ES-I3 (cell line): ENCODE measurements around the gene PHACTR1.

ENCODE experiments used
- H3K36me3 ChIP-seq: 2 replicates; pipeline ENCODE4 v1.6.1; 2013; ENCODE audit warnings: mild to moderate bottlenecking, low read length, control low read depth, moderate library complexity; ENCODE audit not compliant: insufficient read depth
- H3K4me1 ChIP-seq: 2 replicates; pipeline ENCODE4 v1.6.1; 2013; ENCODE audit warnings: mild to moderate bottlenecking, control low read depth, low read length; ENCODE audit not compliant: insufficient read depth
- H3K9ac ChIP-seq: 2 replicates; pipeline ENCODE4 v1.6.1; 2013; ENCODE audit warnings: low read depth, mild to moderate bottlenecking, low read length, moderate library complexity
- H3K9me3 ChIP-seq: 2 replicates; pipeline ENCODE4 v1.6.1; 2013; ENCODE audit warnings: mild to moderate bottlenecking, low read length, moderate library complexity; ENCODE audit not compliant: control insufficient read depth, insufficient read depth

The PHACTR1 gene

GRCh38 chr6:13263669-13264068 lies 547.1 kb downstream of the PHACTR1 start:
- Histone ChIP-seq H3K4me1 (peaks cover 5% of the 10 kb centered on the region; the same call in 1 of the 2 replicates), H3K9ac (no peak overlapping the region), H3K36me3 (no peaks in the 10 kb centered on the region), H3K9me3 (peaks cover 6% of the 10 kb centered on the region; the same call in 1 of the 2 replicates)

DNA sequence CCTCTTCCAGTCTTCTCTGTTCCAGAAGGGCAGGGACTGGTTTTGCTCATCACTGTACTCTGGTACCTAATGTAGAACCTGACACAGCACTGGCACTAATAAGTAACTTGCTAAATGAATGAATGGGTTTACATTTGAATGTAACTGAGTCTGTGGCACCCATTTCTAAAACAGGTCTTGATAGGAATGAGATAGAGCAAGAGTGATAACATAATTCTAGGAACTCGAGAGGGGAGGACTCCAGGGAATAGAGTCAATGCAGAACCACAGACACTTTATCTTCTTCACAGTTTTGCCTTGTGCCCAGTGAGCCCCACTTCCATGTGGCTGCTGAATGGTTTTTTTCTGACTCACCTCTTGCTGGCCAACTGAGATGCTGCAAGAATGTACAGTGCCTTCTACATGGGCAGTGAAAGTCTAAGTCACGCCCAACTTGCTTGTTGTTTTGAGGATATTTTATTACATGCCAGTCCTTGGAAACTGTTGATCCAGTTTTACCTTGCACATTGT lies 550.6 kb downstream of the PHACTR1 start:
- peaks cover 18% of the 10 kb centered on the region; the same call in 1 of the 2 replicates for H3K4me1 ChIP-seq
- no peak overlapping the region for H3K9ac ChIP-seq
- H3K9me3 ChIP-seq, result peaks cover 6% of the 10 kb centered on the region; the same call in 1 of the 2 replicates
- no peaks in the 10 kb centered on the region for H3K36me3 ChIP-seq

GRCh38 chr6:13268913-13269518 lies 552.4 kb downstream of the PHACTR1 start:
- peaks cover 23% of the 10 kb centered on the region; the same call in 1 of the 2 replicates for H3K4me1 ChIP-seq
- H3K36me3 ChIP-seq, result no peaks in the 10 kb centered on the region
- H3K9me3 ChIP-seq, result peaks cover 6% of the 10 kb centered on the region; the same call in 1 of the 2 replicates
- no peak overlapping the region for H3K9ac ChIP-seq

- no peaks in the 10 kb centered on the region for H3K36me3 ChIP-seq
- H3K4me1 ChIP-seq, result peaks cover 23% of the 10 kb centered on the region; the same call in 1 of the 2 replicates
- no peak overlapping the region for H3K9ac ChIP-seq
- H3K9me3 ChIP-seq, result no peaks in the 10 kb centered on the region
These were observed 555.8 kb downstream of the PHACTR1 start for GRCh38 chr6:13272131-13273046.

DNA sequence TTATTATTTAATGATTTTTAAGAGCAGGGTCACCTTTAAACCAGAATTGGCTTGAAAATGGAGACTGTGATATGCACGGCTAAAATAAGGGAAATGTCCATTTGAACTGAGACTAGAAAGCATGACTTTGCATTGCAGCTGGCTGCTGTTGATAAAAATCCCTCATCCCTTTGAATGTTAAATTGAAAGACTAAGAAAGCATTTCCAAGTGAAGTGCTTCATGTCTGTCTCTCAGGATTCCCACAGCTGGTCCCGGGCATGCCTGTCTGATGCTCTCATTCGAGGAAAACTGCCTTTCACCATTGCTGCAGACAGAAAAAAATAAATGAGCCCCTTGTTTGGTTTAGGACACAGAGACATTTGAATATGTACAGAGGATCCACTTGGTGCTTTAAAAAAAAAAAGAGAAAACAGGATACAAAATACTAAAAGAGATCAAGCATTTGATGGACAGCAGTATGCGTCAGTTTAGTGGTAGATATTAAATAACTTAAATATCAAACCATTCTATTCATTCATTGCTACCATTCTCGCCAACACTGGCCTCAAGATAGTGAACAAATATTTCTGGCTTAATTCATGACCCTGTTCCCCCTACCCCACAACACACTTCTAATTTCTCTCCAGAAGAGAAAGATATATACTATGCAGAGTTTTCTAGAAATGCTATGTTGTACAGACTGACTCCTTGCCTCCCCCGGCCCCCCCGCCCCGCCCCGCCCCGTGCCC lies 556.8 kb downstream of the PHACTR1 start:
- Histone ChIP-seq H3K9ac (no peak overlapping the region), H3K36me3 (no peaks in the 10 kb centered on the region), H3K9me3 (no peaks in the 10 kb centered on the region), H3K4me1 (peaks cover 23% of the 10 kb centered on the region; the same call in 1 of the 2 replicates)

- Histone ChIP-seq H3K4me1 (peaks cover 19% of the 10 kb centered on the region; the same call in 1 of the 2 replicates), H3K9ac (no peak overlapping the region), H3K36me3 (no peaks in the 10 kb centered on the region)
These were observed 557.6 kb downstream of the PHACTR1 start for GRCh38 chr6:13273931-13274706.

GRCh38 chr6:13274707-13275434 lies 558.3 kb downstream of the PHACTR1 start:
- H3K4me1 ChIP-seq, result 0 out of 2 replicates have a peak, but pooled peaks cover 14% of the 10 kb centered on the region
- H3K36me3 ChIP-seq, result no peaks in the 10 kb centered on the region
- no peaks in the 10 kb centered on the region for H3K9me3 ChIP-seq
- H3K9ac ChIP-seq, result no peak overlapping the region

More at GRCh38 chr6:13273931-13274706, 557.6 kb downstream of the PHACTR1 start:
- no peaks in the 10 kb centered on the region for H3K9me3 ChIP-seq

DNA sequence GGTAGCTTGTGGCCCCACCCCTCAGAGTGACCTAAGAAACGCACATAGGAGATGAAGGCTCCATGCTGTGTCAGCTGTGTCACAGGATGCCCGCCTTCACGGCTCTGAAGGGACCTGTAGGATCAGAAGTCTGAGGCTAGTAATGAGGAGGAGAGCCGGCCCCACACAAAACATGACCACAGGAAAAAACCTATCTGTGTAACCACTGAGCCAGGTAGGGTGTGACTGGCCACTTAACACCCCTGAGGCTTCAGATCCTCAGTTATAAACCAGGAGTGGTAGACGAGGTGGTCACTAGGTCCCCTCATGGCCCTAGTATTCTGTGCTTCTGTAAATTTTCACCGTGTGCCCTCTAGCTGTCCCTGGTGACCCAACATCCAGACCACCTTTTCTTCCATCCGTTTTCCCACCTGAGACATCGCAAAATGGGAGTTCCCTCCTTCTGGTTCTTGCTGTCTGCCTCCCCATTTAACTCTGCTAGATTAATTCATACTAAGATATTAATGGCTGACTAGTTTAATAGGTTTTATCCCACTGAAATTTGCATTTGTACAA lies 558.9 kb downstream of the PHACTR1 start:
- no peaks in the 10 kb centered on the region for H3K9me3 ChIP-seq
- no peak overlapping the region for H3K9ac ChIP-seq
- H3K4me1 ChIP-seq, result 0 out of 2 replicates have a peak, but pooled peaks cover 11% of the 10 kb centered on the region
- no peaks in the 10 kb centered on the region for H3K36me3 ChIP-seq

- 0 out of 2 replicates have a peak, but pooled peaks cover 11% of the 10 kb centered on the region for H3K4me1 ChIP-seq
- H3K36me3 ChIP-seq, result no peaks in the 10 kb centered on the region
These were observed 560.7 kb downstream of the PHACTR1 start for GRCh38 chr6:13277231-13277630.

DNA sequence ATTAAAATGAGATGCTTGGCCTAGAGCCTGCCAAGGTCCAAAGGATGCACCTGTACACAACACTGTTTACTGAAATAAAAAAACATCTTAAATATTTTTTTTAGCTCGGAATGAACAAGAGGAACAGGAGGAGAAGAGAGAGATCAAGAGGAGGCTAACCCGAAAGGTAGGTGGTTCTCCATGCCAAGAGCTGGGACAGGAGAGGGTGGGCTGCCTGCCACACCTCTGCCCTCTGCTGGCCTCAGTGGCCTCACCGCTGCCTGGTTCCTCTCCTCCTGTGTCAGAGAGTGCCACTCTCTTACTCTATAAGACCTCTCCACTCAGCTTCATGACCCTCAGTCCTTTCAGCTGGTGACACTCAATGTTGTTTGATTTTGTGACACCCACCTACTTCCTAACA lies 561.6 kb downstream of the PHACTR1 start:
- H3K9me3 ChIP-seq, result no peaks in the 10 kb centered on the region
- no peaks in the 10 kb centered on the region for H3K36me3 ChIP-seq
- no peak overlapping the region for H3K9ac ChIP-seq
- 0 out of 2 replicates have a peak, but pooled peaks cover 4% of the 10 kb centered on the region for H3K4me1 ChIP-seq

More at GRCh38 chr6:13277231-13277630, 560.7 kb downstream of the PHACTR1 start:
- H3K9ac ChIP-seq, result no peak overlapping the region
- H3K9me3 ChIP-seq, result no peaks in the 10 kb centered on the region

GRCh38 chr6:13278991-13279390 lies 562.4 kb downstream of the PHACTR1 start:
- H3K4me1 ChIP-seq, result no peaks in the 10 kb centered on the region
- no peak overlapping the region for H3K9ac ChIP-seq
- H3K9me3 ChIP-seq, result no peaks in the 10 kb centered on the region
- no peaks in the 10 kb centered on the region for H3K36me3 ChIP-seq

- Histone ChIP-seq H3K36me3 (no peaks in the 10 kb centered on the region), H3K4me1 (no peaks in the 10 kb centered on the region), H3K9ac (no peak overlapping the region), H3K9me3 (no peaks in the 10 kb centered on the region)
These were observed 563.7 kb downstream of the PHACTR1 start for GRCh38 chr6:13280254-13280653.

GRCh38 chr6:13281686-13282085 lies 565.1 kb downstream of the PHACTR1 start:
- H3K36me3 ChIP-seq, result no peaks in the 10 kb centered on the region
- H3K4me1 ChIP-seq, result no peaks in the 10 kb centered on the region
- H3K9ac ChIP-seq, result no peak overlapping the region
- H3K9me3 ChIP-seq, result no peaks in the 10 kb centered on the region
